HepG2 (cell line): ENCODE data around the gene C1orf159. TPM values are rescaled to one million over a fixed set of nuclear protein-coding genes. Genes with fewer than 3 reads are reported as not detected.

Experiments
- BORCS8-MEF2B ChIP-seq: sonication (generic); formaldehyde crosslinking; IDR thresholded peaks from 2 replicates; pipeline ENCODE4 v1.8.0; 2022; ENCODE audit warnings: mild to moderate bottlenecking, missing genetic modification reagents
- NAIF1 ChIP-seq: sonication (generic); formaldehyde crosslinking; IDR thresholded peaks from 2 replicates; pipeline ENCODE4 v1.5.0; 2020; ENCODE audit warnings: mild to moderate bottlenecking, missing genetic modification reagents, borderline replicate concordance
- NFAT5 ChIP-seq: sonication (generic); formaldehyde crosslinking; IDR thresholded peaks from 2 replicates; pipeline ENCODE4 v1.4.0; 2020; ENCODE audit warnings: missing genetic modification reagents
- PLRG1 ChIP-seq: fragments of 450-650 bp; conservative IDR thresholded peaks from 2 replicates; pipeline ENCODE4 v1.6.1; 2016
- TEF ChIP-seq: sonication (generic); formaldehyde crosslinking; IDR thresholded peaks from 2 replicates; pipeline ENCODE4 v1.5.0; 2020; ENCODE audit warnings: missing genetic modification reagents
- ZBTB14 ChIP-seq: sonication (generic); formaldehyde crosslinking; IDR thresholded peaks from 2 replicates; pipeline ENCODE4 v1.4.0; 2020; ENCODE audit warnings: missing genetic modification reagents
- polyA plus RNA-seq, 8 experiments: library from polyadenylated mRNA; depleted of rRNA in 3 of 8; stranded (reverse) in 7 of 8; unstranded in 1 of 8; fragments of >200 nt; fragmentation: Illumina TruSeq in 4 of 8; extraction: Trizol in 4 of 8; gene quantifications; 2 replicates each; pipeline versions ENCODE4 v1.2.1 to v1.2.3, GENCODE V29; 2011 to 2016; ENCODE audit warnings: low read depth in 4 of 8, missing spikeins in 1 of 8, mixed read lengths in 1 of 8; ENCODE audit not compliant: insufficient read depth in 1 of 8
- total RNA-seq, 5 experiments: library from RNA; depleted of rRNA; stranded (reverse); fragments of >200 nt; fragmentation: Illumina TruSeq; extraction: Trizol; gene quantifications; 2 replicates each; pipeline ENCODE4 v1.2.3, GENCODE V29; 2016; ENCODE audit warnings: low read depth in 1 of 5
- TF ChIP-seq, protein P1 (sequence below): sonication (generic); formaldehyde crosslinking; IDR thresholded peaks from 2 replicates; pipeline ENCODE4 v1.4.0; 2020; ENCODE audit warnings: missing genetic modification reagents
- TF ChIP-seq, protein P2 (sequence below): sonication (generic); formaldehyde crosslinking; conservative IDR thresholded peaks from 2 replicates; pipeline ENCODE4 v1.4.0; 2020; ENCODE audit warnings: missing genetic modification reagents
- TF ChIP-seq, protein P3 (sequence below), 2 experiments: sonication (generic) in 1 of 2; formaldehyde crosslinking in 1 of 2; IDR thresholded peaks; 2 replicates each; pipeline versions ENCODE4 v1.5.1 to v1.6.1; 2011 to 2020; ENCODE audit warnings: borderline replicate concordance in 1 of 2, low read depth in 1 of 2, low read length in 1 of 2, mild to moderate bottlenecking in 1 of 2, missing genetic modification reagents in 1 of 2, moderate library complexity in 1 of 2
- TF ChIP-seq, protein P4 (sequence below): IDR thresholded peaks from 2 replicates; pipeline ENCODE4 v1.6.1; 2012; ENCODE audit warnings: low read depth, low read length, improper control_type of control experiment

The C1orf159 gene
- total and polyA plus RNA-seq, 2 of the 13 experiments (the other 11 are each of a cell fraction or from before 2014, with no cell fraction given), result 3.8 to 6.7 TPM

- peak; percentile 53; the same call in 1 of the 2 replicates for TF ChIP-seq NAIF1 (CRISPR knock-in tag)
- TF ChIP-seq, protein P1, sequence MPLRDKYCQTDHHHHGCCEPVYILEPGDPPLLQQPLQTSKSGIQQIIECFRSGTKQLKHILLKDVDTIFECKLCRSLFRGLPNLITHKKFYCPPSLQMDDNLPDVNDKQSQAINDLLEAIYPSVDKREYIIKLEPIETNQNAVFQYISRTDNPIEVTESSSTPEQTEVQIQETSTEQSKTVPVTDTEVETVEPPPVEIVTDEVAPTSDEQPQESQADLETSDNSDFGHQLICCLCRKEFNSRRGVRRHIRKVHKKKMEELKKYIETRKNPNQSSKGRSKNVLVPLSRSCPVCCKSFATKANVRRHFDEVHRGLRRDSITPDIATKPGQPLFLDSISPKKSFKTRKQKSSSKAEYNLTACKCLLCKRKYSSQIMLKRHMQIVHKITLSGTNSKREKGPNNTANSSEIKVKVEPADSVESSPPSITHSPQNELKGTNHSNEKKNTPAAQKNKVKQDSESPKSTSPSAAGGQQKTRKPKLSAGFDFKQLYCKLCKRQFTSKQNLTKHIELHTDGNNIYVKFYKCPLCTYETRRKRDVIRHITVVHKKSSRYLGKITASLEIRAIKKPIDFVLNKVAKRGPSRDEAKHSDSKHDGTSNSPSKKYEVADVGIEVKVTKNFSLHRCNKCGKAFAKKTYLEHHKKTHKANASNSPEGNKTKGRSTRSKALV (CRISPR knock-in tag), result peak; percentile 71
- TF ChIP-seq, protein P2, sequence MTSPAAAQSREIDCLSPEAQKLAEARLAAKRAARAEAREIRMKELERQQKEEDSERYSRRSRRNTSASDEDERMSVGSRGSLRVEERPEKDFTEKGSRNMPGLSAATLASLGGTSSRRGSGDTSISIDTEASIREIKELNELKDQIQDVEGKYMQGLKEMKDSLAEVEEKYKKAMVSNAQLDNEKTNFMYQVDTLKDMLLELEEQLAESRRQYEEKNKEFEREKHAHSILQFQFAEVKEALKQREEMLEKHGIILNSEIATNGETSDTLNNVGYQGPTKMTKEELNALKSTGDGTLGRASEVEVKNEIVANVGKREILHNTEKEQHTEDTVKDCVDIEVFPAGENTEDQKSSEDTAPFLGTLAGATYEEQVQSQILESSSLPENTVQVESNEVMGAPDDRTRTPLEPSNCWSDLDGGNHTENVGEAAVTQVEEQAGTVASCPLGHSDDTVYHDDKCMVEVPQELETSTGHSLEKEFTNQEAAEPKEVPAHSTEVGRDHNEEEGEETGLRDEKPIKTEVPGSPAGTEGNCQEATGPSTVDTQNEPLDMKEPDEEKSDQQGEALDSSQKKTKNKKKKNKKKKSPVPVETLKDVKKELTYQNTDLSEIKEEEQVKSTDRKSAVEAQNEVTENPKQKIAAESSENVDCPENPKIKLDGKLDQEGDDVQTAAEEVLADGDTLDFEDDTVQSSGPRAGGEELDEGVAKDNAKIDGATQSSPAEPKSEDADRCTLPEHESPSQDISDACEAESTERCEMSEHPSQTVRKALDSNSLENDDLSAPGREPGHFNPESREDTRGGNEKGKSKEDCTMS, result no peak
- TF ChIP-seq TEF (CRISPR knock-in tag), result no peak
- TF ChIP-seq, protein P3, sequence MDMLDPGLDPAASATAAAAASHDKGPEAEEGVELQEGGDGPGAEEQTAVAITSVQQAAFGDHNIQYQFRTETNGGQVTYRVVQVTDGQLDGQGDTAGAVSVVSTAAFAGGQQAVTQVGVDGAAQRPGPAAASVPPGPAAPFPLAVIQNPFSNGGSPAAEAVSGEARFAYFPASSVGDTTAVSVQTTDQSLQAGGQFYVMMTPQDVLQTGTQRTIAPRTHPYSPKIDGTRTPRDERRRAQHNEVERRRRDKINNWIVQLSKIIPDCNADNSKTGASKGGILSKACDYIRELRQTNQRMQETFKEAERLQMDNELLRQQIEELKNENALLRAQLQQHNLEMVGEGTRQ (IDR thresholded peaks at IDR 0.05; ENCODE audit: low read depth, low read length), result no peak
- TF ChIP-seq, protein P3 (CRISPR knock-in tag; IDR thresholded peaks at IDR 0.05; ENCODE audit: borderline replicate concordance), result no peak
- TF ChIP-seq BORCS8-MEF2B, result peak; percentile 32; the same call in 1 of the 2 replicates
- TF ChIP-seq, protein P4, sequence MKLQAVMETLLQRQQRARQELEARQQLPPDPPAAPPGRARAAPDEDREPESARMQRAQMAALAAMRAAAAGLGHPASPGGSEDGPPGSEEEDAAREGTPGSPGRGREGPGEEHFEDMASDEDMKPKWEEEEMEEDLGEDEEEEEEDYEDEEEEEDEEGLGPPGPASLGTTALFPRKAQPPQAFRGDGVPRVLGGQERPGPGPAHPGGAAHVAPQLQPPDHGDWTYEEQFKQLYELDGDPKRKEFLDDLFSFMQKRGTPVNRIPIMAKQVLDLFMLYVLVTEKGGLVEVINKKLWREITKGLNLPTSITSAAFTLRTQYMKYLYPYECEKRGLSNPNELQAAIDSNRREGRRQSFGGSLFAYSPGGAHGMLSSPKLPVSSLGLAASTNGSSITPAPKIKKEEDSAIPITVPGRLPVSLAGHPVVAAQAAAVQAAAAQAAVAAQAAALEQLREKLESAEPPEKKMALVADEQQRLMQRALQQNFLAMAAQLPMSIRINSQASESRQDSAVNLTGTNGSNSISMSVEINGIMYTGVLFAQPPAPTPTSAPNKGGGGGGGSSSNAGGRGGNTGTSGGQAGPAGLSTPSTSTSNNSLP, result no peak
- no peak for TF ChIP-seq ZBTB14 (CRISPR knock-in tag)
- no peak for TF ChIP-seq PLRG1
- no peak; the same call in 1 of the 2 replicates for TF ChIP-seq NFAT5
Measured at GRCh38 chr1:1164701-1165451, 49.0 kb upstream of the C1orf159 start (continued).
